HT-29 (cell line): ENCODE measurements around the gene PELI3. TPM values are rescaled to one million over a fixed set of nuclear protein-coding genes. Genes with fewer than 3 reads are reported as not detected.
"Not testable (repeated sequence)": the region's sequence is repeated elsewhere in the genome, so short reads cannot be mapped to it uniquely, and the experiment has no call there.

Experiments
- DNase-seq: peaks from one replicate; pipeline ENCODE4 v3.0.0-alpha.2; 2015; ENCODE audit warnings: low spot score
- total RNA-seq: library from RNA; depleted of rRNA; stranded (reverse); fragments of >200 nt; shearing (Covaris generic); gene quantifications from 2 replicates; pipeline ENCODE4 v1.2.3, GENCODE V29; 2014; rRNA removed

PELI3 gene, protein sequence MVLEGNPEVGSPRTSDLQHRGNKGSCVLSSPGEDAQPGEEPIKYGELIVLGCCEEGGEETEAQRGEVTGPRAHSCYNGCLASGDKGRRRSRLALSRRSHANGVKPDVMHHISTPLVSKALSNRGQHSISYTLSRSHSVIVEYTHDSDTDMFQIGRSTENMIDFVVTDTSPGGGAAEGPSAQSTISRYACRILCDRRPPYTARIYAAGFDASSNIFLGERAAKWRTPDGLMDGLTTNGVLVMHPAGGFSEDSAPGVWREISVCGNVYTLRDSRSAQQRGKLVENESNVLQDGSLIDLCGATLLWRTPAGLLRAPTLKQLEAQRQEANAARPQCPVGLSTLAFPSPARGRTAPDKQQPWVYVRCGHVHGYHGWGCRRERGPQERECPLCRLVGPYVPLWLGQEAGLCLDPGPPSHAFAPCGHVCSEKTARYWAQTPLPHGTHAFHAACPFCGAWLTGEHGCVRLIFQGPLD
- 15.9 and 17.9 TPM in 2 replicates for total RNA-seq

DNA sequence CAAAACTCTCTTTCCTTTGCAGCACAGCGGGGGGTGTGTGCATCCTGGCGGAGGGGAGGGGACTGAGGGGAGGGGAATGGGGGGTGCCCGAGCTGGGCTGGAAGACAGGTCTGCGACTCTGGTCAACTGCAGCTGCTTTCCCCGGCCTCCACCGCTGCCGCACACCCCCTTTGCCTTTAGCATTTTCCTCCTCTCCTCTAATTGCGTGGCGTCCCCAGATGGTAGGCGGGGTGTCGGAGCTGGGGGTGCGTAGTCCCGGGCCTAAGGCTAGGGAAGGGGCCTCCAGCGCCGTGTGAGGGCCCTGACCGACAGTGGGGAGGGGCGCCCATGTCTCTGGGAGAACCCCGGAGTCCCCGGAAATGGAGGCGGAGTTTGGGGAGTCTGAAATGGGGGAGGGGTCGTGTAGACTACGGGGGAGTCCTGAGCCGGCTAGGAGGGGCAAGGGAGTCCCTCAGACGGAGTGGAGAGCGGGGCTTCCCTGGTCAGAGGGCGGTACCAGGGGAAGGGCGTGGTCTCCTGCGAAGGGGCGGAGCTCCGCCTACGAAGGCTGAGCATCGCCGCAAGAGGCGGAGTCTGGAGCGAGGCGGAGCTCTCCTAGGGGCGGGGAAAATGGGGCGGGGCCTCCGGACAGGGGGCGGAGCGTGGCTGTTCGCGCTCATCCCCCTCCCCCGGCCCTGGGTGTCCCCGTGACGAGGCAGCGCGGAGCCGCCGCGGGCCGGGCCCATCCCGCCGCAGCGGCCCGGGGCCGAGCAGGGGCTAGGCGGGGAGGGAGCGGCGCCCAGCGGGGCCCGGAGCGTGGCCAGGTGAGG lies at the start of gene PELI3:
Gene PELI3, plus strand, starts transcription at position 681 of the 809 bp plus-strand sequence. CDS start 1,224 bp downstream, outside the sequence.
- peak; percentile 96 for DNase-seq

- DNase-seq, result no peak
Measured at GRCh38 chr11:66417000-66417399, 49.7 kb upstream of the PELI3 start.

- peak; percentile 69 for DNase-seq
Measured at GRCh38 chr11:66418168-66418985, 48.3 kb upstream of the PELI3 start.

GRCh38 chr11:66418986-66419308 lies 47.8 kb upstream of the PELI3 start:
- no peak for DNase-seq

GRCh38 chr11:66419825-66420224 lies 46.9 kb upstream of the PELI3 start:
- DNase-seq, result no peak

DNA sequence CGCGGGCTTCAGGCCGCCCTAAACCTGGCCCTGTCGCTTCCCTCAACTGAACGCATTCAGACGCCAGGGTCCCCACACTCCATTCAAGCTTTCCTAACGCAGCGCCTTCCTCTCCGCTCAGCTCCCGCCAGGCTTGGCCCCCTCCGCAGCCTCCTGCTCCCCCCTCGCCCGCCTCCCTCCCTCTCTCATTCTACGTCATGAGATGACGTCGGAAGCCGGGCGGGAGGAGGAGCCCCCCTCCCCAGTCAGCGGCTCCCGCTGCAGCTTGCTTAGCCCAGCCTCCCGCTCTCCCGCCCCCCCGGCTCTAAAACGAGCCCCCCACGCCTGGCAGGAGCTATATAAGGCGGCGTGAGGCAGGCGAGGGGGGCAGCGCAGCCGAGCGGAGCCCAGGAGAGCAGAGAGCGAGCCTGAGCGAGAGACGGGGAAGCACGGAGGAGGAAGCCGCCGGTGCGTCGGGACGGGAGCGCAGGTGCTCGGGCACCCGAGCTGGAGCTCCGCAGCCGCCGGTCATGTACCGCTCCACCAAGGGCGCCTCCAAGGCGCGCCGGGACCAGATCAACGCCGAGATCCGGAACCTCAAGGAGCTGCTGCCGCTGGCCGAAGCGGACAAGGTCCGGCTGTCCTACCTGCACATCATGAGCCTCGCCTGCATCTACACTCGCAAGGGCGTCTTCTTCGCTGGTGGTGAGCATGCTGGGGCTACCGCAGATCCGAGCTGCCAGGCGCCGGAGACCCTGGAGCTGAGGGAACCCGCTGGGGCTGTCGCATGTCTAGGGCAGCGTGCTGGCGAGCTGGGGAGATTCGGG lies 45.8 kb upstream of the PELI3 start, which contains the start of gene NPAS4:
Gene NPAS4, plus strand, starts transcription at position 365 of the 806 bp plus-strand sequence. Its CDS starts 145 bp downstream, at position 510.
- DNase-seq, result no peak

- peak; percentile 91 for DNase-seq
Measured at GRCh38 chr11:66421492-66422205, 45.1 kb upstream of the PELI3 start.

GRCh38 chr11:66426314-66426713 lies 40.4 kb upstream of the PELI3 start:
- DNase-seq, result no peak

- no peak for DNase-seq
Measured at GRCh38 chr11:66428933-66429332, 37.8 kb upstream of the PELI3 start.

- DNase-seq, result peak; percentile 86
Measured at GRCh38 chr11:66429983-66430602, 36.6 kb upstream of the PELI3 start.

DNA sequence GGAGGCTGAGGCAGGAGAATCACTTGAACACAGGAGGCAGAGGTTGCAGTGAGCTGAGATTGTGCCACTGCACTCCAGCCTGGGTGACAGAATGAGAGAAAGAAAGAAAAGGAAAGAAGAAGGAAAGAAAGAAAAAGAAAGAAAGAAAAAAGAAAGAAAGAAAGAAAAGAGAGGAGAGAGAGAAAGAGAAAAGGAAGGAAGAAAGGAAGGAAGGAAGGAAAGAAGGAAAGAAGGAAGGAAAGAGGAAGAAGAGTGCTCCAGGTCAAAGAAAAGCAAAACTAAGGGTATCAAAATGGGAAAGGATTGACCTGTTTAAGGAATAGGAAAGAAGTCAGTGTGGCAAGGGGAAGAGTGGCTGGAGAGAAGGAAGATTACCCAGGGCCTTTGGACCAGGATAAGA lies 35.4 kb upstream of the PELI3 start:
- not testable (repeated sequence) for DNase-seq

- not testable (repeated sequence) for DNase-seq
Measured at GRCh38 chr11:66431871-66432329, 34.8 kb upstream of the PELI3 start.

- no peak for DNase-seq
Measured at GRCh38 chr11:66432597-66432996, 34.1 kb upstream of the PELI3 start.

- DNase-seq, result peak; percentile 51
Measured at GRCh38 chr11:66437979-66438503, 28.7 kb upstream of the PELI3 start.

- DNase-seq, result peak; percentile 99
Measured at GRCh38 chr11:66438504-66439466, 27.9 kb upstream of the PELI3 start, which contains the start of gene MRPL11. TSS of gene MRPL11 (minus strand) at chr11:66438848. CDS start at chr11:66438754, 94 bp downstream.

DNA sequence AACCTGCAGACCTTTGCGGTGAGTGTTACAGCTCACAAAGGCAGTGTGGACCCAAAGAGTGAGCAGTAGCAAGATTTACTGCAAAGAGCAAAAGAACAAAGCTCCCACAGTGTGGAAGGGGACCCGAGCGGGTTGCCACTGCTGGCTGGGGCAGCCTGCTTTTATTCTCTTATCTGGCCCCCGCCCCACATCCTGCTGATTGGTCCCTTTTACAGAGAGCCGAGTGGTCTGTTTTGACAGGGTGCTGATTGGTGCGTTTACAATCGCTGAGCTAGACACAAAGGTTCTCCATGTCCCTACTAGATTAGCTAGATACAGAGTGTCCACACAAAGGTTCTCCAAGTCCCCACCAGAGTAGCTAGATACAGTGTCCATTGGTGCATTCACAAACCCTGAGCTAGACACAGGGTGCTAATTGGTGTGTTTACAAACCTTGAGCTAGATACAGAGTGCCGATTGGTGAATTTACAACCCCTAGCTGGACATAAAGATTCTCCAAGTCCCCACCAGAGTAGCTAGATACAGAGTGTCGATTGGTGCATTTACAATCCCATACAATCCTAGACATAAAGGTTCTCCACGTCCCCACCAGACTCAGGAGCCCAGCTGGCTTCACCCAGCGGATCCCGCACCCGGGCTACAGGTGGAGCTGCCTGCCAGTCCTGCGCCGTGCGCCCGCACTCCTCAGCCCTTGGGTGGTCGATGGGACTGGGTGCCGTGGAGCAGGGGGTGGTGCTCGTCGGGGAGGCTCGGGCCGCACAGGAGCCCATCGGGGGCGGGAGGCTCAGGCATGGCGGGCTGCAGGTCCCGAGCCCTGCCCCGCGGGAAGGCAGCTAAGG lies 26.4 kb upstream of the PELI3 start:
- DNase-seq, result not testable (repeated sequence)

DNA sequence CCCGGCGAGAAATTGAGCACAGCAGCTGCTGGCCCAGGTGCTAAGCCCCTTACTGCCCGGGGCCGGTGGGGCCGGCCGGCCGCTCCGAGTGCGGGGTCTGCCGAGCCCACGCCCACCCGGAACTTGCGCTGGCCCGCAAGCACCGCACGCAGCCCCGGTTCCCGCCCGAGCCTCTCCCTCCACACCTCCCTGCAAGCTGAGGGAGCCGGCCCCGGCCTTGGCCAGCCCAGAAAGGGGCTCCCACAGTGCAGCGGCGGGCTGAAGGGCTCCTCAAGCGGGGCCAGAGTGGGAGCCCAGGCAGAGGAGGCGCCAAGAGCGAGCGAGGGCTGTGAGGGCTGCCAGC lies 25.8 kb upstream of the PELI3 start:
- DNase-seq, result not testable (repeated sequence)
